ENCODE data around the gene FHOD3. TPM values are rescaled to one million over a fixed set of nuclear protein-coding genes. Genes with fewer than 3 reads are reported as not detected.

The FHOD3 gene
- total RNA-seq, 1 experiment from 2014 or later, result 22.7 TPM

DNA sequence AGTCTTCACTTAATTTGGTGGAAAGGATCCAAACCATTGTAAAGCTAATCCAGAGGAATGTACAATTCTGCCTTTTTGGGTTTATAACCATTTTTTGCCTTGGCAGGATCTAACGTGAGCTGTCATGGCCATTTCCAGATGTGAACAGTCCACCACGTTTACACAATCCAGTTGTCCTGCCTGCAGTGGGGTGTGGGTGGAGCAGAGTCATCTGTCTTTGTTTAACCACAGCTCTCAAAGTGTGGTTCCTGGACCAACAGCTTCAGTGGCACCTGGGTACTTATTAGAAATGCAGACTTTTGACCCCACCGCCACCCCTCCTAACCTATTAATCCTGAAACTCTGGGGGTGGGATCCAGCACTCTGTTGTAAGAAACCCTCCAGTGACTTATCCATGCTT, 35.9 kb downstream of the FHOD3 start:
- in situ Hi-C loops (cut with HindIII; ENCODE audit: low pct_unique_long_range_greater_than_20kb, low sequenced_read_pairs), result no loop called here
- no peak for ATAC-seq

DNA sequence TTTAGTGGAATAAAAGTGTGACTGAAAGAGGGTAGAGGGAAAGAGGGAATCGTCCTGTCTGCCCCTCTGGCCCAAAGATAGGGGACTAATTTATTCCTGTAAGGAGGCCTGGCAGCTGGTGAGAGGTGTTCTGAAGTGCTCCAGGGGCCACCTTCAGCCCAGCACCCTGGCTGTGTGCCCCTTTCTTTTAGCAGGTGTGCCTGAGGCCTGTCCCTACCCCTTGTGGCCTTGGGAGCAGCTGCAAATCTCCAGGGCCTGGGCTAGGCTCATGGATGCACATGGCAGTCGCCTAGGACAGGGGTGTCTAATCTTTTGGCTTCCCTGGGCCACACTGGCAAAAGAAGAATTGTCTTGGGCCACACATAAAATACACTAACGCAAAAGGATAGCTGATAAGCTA, 37.3 kb downstream of the FHOD3 start:
- TF ChIP-seq, protein P1, sequence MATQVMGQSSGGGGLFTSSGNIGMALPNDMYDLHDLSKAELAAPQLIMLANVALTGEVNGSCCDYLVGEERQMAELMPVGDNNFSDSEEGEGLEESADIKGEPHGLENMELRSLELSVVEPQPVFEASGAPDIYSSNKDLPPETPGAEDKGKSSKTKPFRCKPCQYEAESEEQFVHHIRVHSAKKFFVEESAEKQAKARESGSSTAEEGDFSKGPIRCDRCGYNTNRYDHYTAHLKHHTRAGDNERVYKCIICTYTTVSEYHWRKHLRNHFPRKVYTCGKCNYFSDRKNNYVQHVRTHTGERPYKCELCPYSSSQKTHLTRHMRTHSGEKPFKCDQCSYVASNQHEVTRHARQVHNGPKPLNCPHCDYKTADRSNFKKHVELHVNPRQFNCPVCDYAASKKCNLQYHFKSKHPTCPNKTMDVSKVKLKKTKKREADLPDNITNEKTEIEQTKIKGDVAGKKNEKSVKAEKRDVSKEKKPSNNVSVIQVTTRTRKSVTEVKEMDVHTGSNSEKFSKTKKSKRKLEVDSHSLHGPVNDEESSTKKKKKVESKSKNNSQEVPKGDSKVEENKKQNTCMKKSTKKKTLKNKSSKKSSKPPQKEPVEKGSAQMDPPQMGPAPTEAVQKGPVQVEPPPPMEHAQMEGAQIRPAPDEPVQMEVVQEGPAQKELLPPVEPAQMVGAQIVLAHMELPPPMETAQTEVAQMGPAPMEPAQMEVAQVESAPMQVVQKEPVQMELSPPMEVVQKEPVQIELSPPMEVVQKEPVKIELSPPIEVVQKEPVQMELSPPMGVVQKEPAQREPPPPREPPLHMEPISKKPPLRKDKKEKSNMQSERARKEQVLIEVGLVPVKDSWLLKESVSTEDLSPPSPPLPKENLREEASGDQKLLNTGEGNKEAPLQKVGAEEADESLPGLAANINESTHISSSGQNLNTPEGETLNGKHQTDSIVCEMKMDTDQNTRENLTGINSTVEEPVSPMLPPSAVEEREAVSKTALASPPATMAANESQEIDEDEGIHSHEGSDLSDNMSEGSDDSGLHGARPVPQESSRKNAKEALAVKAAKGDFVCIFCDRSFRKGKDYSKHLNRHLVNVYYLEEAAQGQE (IDR thresholded peaks at IDR 0.05; ENCODE audit: insufficient read depth in 1 of 2, low read depth in 2 of 2, low read length in 1 of 2), result no peak
- TF ChIP-seq POLR2AphosphoS5 (IDR thresholded peaks at IDR 0.05; ENCODE audit: low read depth, low read length) (no peak), TCF7L2 (IDR thresholded peaks at IDR 0.05; ENCODE audit: low read depth, low read length) (no peak), SIN3A (IDR thresholded peaks at IDR 0.05; ENCODE audit: borderline replicate concordance, insufficient read depth, low read depth, low read length) (no peak)
- TF ChIP-seq, protein P2, sequence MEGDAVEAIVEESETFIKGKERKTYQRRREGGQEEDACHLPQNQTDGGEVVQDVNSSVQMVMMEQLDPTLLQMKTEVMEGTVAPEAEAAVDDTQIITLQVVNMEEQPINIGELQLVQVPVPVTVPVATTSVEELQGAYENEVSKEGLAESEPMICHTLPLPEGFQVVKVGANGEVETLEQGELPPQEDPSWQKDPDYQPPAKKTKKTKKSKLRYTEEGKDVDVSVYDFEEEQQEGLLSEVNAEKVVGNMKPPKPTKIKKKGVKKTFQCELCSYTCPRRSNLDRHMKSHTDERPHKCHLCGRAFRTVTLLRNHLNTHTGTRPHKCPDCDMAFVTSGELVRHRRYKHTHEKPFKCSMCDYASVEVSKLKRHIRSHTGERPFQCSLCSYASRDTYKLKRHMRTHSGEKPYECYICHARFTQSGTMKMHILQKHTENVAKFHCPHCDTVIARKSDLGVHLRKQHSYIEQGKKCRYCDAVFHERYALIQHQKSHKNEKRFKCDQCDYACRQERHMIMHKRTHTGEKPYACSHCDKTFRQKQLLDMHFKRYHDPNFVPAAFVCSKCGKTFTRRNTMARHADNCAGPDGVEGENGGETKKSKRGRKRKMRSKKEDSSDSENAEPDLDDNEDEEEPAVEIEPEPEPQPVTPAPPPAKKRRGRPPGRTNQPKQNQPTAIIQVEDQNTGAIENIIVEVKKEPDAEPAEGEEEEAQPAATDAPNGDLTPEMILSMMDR (IDR thresholded peaks at IDR 0.05), result no peak
- Histone ChIP-seq H3K9me3 (ENCODE audit: control insufficient read depth, insufficient read depth, low read depth, low read length) (no peaks in the 10 kb centered on the region), H3K36me3 (ENCODE audit: control insufficient read depth, insufficient read depth, low read length) (no peaks in the 10 kb centered on the region), H3K27ac (ENCODE audit: low read length) (no peak overlapping the region), H3K4me1 (ENCODE audit: control insufficient read depth, insufficient read depth, low read length) (no peaks in the 10 kb centered on the region), H3K4me3 (ENCODE audit: low read depth in 2 of 2, low read length in 2 of 2) (no peak overlapping the region), H3K27me3 (ENCODE audit: control insufficient read depth, insufficient read depth, low read length) (no peaks in the 10 kb centered on the region)
- ATAC-seq (no peak), DNase-seq (ENCODE audit: low read depth, low spot score) (no peak)
- ChIA-PET POLR2A (no interaction called here), CTCF (no interaction called here)
- intact Hi-C loops (cut with micrococcal nuclease; ENCODE audit: unreplicated experiment), result no loop called here
- in situ Hi-C loops (cut with HindIII; ENCODE audit: low pct_unique_long_range_greater_than_20kb, low sequenced_read_pairs), result no loop called here
- no TSS peak for BruUV-seq (replicated peaks)

More for the DNA sequence above, 35.9 kb downstream of the FHOD3 start:
- Histone ChIP-seq H3K36me3 (ENCODE audit: control insufficient read depth, insufficient read depth, low read length) (no peaks in the 10 kb centered on the region), H3K4me3 (ENCODE audit: low read depth in 2 of 2, low read length in 2 of 2) (no peak overlapping the region), H3K9me3 (ENCODE audit: control insufficient read depth, insufficient read depth, low read depth, low read length) (no peaks in the 10 kb centered on the region), H3K27ac (ENCODE audit: low read length) (no peak overlapping the region), H3K4me1 (ENCODE audit: control insufficient read depth, insufficient read depth, low read length) (no peaks in the 10 kb centered on the region), H3K27me3 (ENCODE audit: control insufficient read depth, insufficient read depth, low read length) (no peaks in the 10 kb centered on the region)
- intact Hi-C loops (cut with micrococcal nuclease; ENCODE audit: unreplicated experiment), result no loop called here
- TF ChIP-seq, protein P1 (IDR thresholded peaks at IDR 0.05; ENCODE audit: insufficient read depth in 1 of 2, low read depth in 2 of 2, low read length in 1 of 2), result no peak
- TF ChIP-seq SIN3A (IDR thresholded peaks at IDR 0.05; ENCODE audit: borderline replicate concordance, insufficient read depth, low read depth, low read length) (no peak), TCF7L2 (IDR thresholded peaks at IDR 0.05; ENCODE audit: low read depth, low read length) (no peak)
- ChIA-PET POLR2A (no interaction called here), CTCF (no interaction called here)
- no peak for DNase-seq (ENCODE audit: low read depth, low spot score)
- no TSS peak for BruUV-seq (replicated peaks)

Measured in Panc1 (cell line).